NK-92 (cell line): ENCODE results near the gene CST6.
"Not testable (repeated sequence)": the region's sequence is repeated elsewhere in the genome, so short reads cannot be mapped to it uniquely, and the experiment has no call there.

ENCODE experiments used
- DNase-seq: peaks from one replicate; lab custom pipeline; 2025; ENCODE audit not compliant: unreplicated experiment; lab: John Stamatoyannopoulos, UW

CST6 gene

DNA sequence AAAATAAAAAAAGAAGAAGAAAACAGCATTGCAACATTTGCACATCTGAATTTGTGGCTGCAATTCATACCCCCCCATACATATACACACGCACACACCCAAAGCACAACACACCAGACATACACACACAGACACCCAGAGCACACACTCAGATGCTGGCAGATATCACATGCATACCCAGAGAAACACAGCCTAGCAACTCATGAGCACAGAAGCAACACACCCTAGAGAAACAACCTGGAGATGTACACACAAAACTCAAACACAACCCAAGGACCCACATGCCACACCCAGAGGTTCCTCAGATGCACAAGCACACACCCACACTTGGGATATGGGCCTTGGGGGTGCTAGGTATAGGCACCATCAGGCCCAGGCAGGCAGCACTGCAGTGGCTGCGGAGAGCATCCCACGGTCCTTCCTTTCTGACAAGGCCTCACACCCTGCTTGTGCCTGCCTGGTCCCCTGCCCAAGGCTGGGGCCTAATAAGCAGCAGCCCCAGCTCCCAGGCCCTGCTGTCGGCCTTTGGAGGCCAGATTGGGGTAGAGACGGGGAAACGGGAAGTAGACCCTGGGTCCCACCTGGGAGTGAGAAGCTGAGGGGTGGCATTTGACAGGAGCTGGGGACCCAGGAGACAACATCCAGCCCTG lies 3.1 kb downstream of the CST6 start:
- no peak for DNase-seq

DNA sequence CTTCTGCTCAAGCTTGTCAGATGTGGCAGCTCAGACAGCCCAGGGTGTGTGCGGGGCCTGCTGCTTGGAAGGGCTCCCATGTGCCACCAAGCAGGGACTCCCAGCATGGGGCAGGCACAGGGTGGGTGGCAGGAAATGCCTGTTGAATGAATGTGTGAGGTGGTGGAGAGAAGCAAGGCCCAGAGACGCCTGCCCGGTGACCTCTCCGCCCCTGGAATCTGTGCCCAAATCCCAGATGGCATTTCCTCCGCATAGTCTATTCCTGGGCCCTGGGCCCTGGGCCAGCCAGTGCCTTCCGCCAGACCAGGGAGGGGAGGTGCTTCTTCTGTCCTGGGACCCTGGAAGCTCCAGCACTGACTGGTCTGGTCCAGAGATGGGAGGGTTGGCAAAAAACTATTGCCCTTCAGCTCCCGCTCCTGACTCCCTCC lies 3.7 kb downstream of the CST6 start:
- DNase-seq, result no peak

DNA sequence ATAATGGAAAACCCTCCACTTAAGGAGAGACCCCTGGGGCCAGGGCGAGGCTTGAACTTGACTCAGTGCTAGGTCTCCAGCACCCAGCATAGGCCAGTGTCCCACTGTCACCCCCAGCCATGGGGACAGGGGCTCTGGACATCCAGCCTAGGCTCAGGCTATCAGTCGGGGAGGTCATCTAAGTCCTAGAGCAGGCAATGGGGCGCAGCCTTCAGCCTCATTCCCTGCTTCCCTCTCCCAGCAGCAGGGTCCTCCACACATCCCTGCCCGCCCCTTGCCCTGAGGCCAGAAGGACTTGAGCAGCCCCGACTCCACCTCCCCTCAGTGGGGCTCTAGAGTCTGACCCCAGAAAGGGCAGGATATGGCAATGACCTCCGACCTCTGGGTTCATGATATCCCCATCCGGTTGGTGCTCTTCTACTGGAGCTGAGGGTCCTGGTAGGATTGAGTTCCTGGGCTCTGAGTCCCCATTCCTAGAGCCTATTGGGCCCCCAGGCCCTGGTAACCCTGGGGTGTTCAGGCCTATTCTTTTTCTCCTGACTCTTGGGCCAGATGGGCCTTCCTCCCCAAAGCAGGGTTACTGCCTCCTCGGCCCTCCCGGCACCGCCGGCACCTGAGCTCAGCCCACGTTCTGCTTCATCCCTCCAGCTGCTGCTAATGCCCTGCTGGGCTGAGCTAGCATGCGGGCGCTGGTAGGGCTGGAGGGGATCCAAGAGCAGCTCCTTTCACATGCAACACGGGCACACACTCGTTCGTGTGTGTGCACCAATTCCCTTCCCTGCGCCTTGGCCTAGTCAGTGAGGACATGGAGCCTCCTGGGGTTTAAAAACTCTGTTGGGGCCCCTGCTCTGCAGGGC lies 4.4 kb downstream of the CST6 start:
- DNase-seq, result no peak

DNA sequence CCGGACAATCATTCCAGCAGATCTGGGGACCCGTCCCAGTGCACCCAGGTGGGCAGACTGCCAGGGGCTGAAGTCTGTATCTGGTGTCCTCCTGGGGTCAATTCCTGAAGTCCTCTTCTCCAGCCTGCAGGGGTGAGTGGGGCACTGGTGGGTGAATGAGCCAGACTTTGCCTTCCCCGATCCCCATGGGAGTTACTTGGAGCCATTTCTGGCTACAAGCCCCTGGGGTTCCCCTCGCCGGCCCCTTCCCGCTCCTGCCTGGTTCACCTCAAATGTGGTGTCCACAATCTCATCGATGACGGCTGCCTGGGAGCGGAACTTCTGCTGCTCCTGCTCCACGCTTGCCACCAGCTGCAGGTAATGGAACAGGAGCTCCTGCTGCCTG lies 5.0 kb downstream of the CST6 start:
- no peak for DNase-seq

DNA sequence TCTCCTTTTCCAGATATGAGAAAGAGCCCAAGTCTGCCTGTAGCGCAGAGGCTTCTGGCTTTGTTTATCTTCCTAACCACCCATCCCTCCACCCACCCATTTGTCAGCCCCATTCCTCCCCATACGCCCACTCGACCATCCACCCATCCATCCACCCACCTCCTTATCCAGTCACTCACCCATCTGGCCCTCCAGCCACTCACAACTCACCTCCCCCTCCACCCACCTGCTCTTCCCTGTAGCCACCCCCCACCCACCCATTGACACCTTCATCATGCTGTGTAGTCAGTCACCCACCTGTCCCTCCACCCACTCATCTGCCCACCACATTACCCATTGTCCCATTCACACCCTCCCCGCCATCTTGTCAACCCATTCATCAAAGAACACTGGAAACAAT lies 5.5 kb downstream of the CST6 start:
- DNase-seq, result no peak

- no peak for DNase-seq
Observed at GRCh38 chr11:66020212-66020611, 8.4 kb downstream of the CST6 start.

GRCh38 chr11:66020618-66021357 lies 9.0 kb downstream of the CST6 start:
- DNase-seq, result no peak

DNA sequence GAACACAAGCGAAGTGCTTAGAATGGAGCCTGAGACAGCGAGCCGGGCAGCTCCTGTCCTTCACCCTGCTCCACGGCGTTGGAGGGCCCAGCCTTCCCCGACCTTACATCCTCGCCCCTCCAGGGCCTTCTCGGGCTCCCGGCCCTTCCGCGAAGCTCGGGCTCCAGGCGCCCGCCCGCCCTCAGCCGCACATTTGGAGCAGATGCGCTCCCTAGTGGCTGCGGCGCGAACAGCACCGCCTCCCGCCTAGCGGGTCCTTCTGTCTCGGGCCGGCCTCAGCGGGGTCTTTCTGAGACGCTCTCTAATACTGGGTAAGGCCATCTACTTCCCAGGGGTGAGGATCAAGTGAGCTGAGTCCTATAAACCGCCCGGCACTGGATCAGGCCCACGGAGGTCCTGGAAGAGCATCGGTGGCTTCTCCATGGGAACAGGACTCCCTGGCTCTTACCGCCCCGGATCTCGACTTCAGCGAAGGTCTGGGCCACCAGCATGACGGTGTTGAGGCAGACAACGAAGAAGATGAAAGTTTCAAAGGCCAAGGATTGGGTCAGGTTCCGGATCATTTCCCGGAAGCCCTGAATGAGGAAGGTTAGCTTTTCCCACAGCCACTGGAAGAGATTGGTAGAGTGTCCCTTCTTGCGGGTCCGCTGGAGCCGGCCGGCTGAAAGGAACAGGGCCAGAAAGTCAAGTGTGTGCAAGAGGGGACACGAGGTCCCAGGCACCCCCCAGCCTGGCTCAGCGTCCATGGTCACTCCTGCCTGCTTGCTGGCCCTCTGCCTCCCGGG lies 10.8 kb downstream of the CST6 start:
- DNase-seq, result no peak

- not testable (repeated sequence) for DNase-seq
Observed at GRCh38 chr11:66023186-66023440, 11.3 kb downstream of the CST6 start.

GRCh38 chr11:66026017-66026529 lies 14.3 kb downstream of the CST6 start, which contains the start of gene CATSPER1:
CATSPER1 (minus strand) TSS chr11:66026479; CDS start chr11:66026379, 100 bp downstream.
- no peak for DNase-seq

DNA sequence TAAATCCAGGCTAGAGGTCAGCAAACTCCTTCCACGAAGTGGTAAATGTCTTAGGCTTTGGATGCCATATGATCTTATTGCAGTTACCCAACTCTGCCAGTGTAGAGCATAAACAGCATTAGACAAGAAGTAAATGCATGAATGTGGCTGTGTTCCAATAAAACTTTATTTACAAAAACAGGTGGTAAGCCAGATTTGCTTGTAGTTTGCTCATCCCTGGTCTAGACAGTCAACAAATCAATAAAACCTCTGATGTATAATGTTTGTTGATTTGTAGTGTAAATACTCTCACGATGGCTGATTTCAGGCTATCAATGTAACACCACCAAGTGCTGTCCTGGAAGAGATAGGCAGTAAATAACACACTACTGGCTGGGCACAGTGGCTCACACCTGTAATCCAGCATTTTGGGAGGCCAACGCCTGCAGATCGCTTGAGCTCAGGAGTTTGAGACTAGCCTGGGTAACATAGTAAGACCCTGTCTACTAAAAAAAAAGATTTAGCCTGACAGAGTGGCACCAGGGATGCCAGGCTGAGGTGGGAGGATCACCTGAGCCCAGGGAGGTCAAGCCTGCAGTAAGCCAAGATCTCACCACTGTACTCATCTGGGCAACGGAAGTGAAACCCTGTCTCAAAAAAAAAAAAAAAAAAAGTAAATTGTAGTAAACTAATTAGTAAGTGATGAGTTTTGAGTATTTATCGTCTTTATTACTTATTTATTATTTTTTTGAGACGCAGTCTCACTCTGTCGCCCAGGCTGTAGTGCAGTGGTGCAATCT lies 21.3 kb downstream of the CST6 start:
- no peak for DNase-seq

DNA sequence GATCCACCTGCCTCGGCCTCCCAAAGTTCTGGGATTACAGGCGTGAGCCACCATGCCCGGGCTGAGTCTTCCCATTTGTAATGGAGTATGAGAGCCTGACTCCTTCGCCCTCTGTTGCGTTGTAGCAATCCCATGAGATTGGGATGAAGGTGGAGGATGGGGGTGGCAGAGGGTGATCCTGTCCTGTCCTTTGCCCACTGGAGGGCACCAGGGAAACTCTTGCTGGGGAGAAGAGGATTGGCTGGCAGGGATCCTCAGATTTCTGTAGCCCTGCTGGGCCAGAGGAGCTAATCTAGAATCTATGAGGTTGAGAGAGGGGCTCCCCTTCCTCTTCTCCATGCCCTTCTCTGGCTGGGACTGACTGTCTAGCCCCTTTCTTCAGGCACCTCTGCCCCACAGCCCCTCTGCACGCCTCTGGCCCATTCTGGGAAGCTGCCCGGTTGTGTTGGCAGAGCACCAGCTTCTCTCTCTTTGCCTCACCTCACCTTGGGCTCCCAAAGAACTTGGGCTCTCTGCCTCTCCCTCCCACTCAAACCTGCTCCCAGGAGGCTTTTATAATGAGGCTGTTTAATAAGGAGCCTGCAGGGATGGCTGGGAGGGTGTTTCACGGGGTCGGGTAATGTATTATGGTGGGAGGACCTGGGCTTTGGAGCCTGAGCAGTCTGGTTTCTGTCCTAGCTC lies 24.0 kb downstream of the CST6 start:
- no peak for DNase-seq

DNA sequence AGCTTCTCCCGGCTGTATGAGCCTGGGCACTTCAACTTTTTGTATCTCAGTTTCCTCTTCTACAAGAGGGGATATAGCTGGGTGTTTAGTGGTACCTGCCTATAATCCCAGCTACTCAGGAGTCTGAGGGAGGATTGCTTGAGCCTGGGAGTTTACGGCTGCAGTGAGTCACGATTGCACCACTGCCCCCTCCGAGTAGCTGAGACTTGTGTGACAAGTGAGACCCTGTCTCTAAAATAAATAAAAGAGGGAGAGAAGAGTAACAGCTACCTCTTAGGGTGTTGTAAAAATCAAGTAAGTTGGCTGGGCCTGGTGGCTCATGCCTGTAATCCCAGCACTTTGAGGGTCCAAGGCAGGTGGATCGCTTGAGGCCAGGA lies 24.5 kb downstream of the CST6 start:
- DNase-seq, result no peak

GRCh38 chr11:66037327-66037726 lies 25.5 kb downstream of the CST6 start:
- DNase-seq, result no peak

DNA sequence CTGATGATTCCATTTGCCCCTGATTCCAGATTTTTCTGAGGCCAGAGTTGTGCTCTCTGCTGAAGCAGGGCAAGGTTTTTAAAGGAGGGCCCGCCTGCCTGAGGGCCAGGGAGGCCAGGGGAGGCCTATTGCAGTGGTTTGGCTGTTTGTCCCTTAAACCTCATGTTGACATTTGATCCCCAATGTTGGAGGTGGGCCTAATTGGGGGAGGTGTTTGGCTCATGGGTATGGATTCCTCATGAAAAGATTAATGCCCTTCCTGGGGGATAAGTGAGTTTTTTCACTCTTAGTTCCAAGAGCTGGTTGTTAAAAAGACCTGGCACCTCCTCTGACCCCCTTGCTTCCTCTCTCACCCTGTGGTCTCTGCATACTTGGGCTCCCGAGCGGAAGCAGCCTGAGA lies 28.0 kb downstream of the CST6 start:
- no peak for DNase-seq

GRCh38 chr11:66042227-66042995 lies 30.6 kb downstream of the CST6 start:
- DNase-seq, result no peak

DNA sequence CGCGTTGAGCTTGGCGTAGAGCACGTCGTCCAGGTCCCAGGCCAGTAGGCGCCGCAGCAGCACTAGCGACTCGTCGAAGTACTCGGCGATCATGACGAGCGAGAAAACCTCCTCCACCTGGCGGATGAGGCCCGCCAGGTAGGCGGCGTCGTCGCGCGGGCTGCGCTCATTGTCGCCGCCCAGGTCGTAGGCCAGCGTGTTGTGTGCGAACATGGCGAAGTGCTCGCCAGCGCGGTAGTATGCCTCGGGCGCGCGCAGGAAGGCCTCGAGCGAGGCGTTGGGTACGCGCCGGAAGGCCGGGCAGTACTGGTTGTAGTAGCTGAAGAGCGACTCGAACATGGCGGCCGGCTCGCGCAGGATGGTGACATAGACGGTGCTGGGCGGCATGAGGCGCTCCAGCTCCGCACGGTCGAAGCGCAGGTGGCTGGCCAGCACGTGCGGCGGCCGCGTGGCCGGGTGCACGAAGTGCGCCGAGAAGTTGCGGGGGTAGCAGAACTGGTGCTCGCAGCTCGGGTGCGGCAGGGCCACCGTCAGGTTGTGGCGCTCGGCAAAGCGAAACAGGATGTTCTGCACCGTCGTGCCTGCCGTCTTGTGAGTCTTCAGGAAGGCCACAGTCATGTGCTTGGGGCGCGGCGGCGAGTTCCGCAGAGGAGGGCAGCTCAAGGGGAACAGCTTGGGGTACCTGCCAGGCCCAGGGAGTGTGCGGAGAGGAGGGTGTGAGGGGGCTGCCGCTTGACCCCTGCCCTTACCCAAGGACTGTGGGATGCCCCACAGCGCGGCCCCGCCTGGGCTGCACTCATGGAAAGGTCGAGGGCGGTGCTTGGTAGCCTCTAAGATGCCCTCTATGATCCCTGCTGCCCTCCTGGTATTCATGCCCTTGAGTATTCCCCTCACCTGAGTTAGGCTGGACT lies 31.4 kb downstream of the CST6 start:
- DNase-seq, result no peak

DNA sequence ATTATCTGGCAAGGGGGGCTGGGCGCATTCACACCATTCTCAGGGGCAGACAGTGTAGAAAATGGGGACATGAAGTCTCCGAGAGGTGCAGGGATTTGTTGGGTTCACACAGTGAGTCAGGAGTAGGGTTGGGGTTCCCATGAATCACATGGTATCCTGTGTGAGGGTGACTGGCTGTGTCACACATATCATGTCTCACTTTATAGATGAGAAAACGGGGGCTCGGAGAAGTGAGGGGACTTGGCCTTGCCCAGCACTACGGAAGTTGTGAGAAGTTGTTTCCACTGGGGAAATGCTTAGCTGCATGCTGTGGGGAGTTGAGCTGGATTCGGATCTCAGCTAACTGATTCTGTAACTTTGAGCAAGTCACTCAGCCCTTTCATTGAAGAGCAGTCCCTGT lies 32.9 kb downstream of the CST6 start:
- no peak for DNase-seq
